GM12878 (cell line): Measurements from ENCODE around the gene ESR1.

Source experiments
- BHLHE40 ChIP-seq, 2 experiments: fragments of 450-650 bp in 1 of 2; IDR thresholded peaks; 2 replicates each; pipeline ENCODE4 v1.6.1; 2011 to 2017; ENCODE audit warnings: low read depth in 2 of 2, borderline replicate concordance in 1 of 2, improper control_type of control experiment in 1 of 2, low read length in 1 of 2, mild to moderate bottlenecking in 1 of 2
- CTCF ChIP-seq, 3 experiments: IDR thresholded peaks in 2 of 3; conservative IDR thresholded peaks in 1 of 3; 2 replicates each; pipeline ENCODE4 v1.5.1; 2011; ENCODE audit warnings: low read depth in 3 of 3, low read length in 3 of 3, mild to moderate bottlenecking in 3 of 3, control low read depth in 2 of 3, moderate library complexity in 2 of 3, inconsistent platforms in 1 of 3, mixed read lengths in 1 of 3; ENCODE audit not compliant: control insufficient read depth in 2 of 3, insufficient read depth in 1 of 3; ENCODE audit errors: extremely low read depth in 1 of 3
- NFYB ChIP-seq: IDR thresholded peaks from 2 replicates; pipeline ENCODE4 v1.6.1; 2011; ENCODE audit warnings: low read depth, mild to moderate bottlenecking, low read length, improper control_type of control experiment, moderate library complexity; ENCODE audit not compliant: insufficient read depth
- POLR2A ChIP-seq: IDR thresholded peaks from 2 replicates; pipeline ENCODE4 v1.6.1; 2011; ENCODE audit warnings: low read depth, mild to moderate bottlenecking, low read length
- RAD21 ChIP-seq: IDR thresholded peaks from 2 replicates; pipeline ENCODE4 v1.6.1; 2011; ENCODE audit warnings: mild to moderate bottlenecking, low read depth, low read length, moderate library complexity; ENCODE audit not compliant: insufficient read depth
- ZBTB4 ChIP-seq: fragments of 450-650 bp; formaldehyde crosslinking; IDR thresholded peaks from 2 replicates; pipeline ENCODE4 v1.4.0; 2022; ENCODE audit warnings: mild to moderate bottlenecking, moderate library complexity
- TF ChIP-seq, protein P1 (sequence below): fragments of 450-650 bp; IDR thresholded peaks from 2 replicates; pipeline ENCODE4 v1.6.1; 2014; ENCODE audit warnings: mild to moderate bottlenecking
- TF ChIP-seq, protein P2 (sequence below): IDR thresholded peaks from 2 replicates; pipeline ENCODE4 v1.6.1; 2012; ENCODE audit warnings: low read depth, low read length, improper control_type of control experiment

- TF ChIP-seq POLR2A (no peak), ZBTB4 (CRISPR knock-in tag) (no peak), CTCF (IDR thresholded peaks at IDR 0.05 in 2 of 3, conservative IDR thresholded peaks at IDR 0.05 in 1 of 3; ENCODE audit: control insufficient read depth in 2 of 3, extremely low read depth in 1 of 3, insufficient read depth in 1 of 3, low read depth in 3 of 3, low read length in 3 of 3) (no peak), NFYB (no peak), RAD21 (no peak), BHLHE40 (IDR thresholded peaks at IDR 0.05; ENCODE audit: borderline replicate concordance in 1 of 2, low read depth in 2 of 2, low read length in 1 of 2) (no peak)
- TF ChIP-seq, protein P1, sequence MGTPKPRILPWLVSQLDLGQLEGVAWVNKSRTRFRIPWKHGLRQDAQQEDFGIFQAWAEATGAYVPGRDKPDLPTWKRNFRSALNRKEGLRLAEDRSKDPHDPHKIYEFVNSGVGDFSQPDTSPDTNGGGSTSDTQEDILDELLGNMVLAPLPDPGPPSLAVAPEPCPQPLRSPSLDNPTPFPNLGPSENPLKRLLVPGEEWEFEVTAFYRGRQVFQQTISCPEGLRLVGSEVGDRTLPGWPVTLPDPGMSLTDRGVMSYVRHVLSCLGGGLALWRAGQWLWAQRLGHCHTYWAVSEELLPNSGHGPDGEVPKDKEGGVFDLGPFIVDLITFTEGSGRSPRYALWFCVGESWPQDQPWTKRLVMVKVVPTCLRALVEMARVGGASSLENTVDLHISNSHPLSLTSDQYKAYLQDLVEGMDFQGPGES, result no peak
- TF ChIP-seq, protein P2, sequence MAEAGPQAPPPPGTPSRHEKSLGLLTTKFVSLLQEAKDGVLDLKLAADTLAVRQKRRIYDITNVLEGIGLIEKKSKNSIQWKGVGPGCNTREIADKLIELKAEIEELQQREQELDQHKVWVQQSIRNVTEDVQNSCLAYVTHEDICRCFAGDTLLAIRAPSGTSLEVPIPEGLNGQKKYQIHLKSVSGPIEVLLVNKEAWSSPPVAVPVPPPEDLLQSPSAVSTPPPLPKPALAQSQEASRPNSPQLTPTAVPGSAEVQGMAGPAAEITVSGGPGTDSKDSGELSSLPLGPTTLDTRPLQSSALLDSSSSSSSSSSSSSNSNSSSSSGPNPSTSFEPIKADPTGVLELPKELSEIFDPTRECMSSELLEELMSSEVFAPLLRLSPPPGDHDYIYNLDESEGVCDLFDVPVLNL, result no peak
Observed at GRCh38 chr6:152130441-152130840, 323.0 kb downstream of the ESR1 start.
